Bronchial epithelial cell (primary cell): ENCODE results near the gene AP4E1. TPM values are rescaled to one million over a fixed set of nuclear protein-coding genes. Genes with fewer than 3 reads are reported as not detected.

Experiments
- DNase-seq: peaks from one replicate; pipeline ENCODE4 v3.0.0-alpha.2; 2010; ENCODE audit warnings: low read depth
- FAIRE-seq: peaks from 2 replicates; lab custom pipeline; 2011; peaks lifted over from hg19 to GRCh38; lab: Jason Lieb, UNC
- H3K27me3 ChIP-seq: 2 replicates; pipeline ENCODE4 v1.5.1; 2011; ENCODE audit warnings: low read length; ENCODE audit not compliant: control insufficient read depth, insufficient read depth
- H3K36me3 ChIP-seq: 2 replicates; pipeline ENCODE4 v1.5.1; 2011; ENCODE audit warnings: low read length; ENCODE audit not compliant: control insufficient read depth, insufficient read depth
- H3K4me3 ChIP-seq: 2 replicates; pipeline ENCODE4 v1.5.1; 2011; ENCODE audit warnings: mild to moderate bottlenecking, low read depth, low read length, control low read depth
- CTCF ChIP-seq: IDR thresholded peaks from 2 replicates; pipeline ENCODE4 v1.5.1; 2011; ENCODE audit warnings: mild to moderate bottlenecking, moderate library complexity, low read length, control low read depth, inconsistent platforms; ENCODE audit not compliant: insufficient read depth, severe bottlenecking
- total RNA-seq: library from RNA; depleted of rRNA; stranded (reverse); fragments of >200 nt; gene quantifications from 2 replicates; pipeline ENCODE4 v1.2.1, GENCODE V29; 2014

The AP4E1 gene
- total RNA-seq, 1 donor from 2014 or later: 18.2 TPM

DNA sequence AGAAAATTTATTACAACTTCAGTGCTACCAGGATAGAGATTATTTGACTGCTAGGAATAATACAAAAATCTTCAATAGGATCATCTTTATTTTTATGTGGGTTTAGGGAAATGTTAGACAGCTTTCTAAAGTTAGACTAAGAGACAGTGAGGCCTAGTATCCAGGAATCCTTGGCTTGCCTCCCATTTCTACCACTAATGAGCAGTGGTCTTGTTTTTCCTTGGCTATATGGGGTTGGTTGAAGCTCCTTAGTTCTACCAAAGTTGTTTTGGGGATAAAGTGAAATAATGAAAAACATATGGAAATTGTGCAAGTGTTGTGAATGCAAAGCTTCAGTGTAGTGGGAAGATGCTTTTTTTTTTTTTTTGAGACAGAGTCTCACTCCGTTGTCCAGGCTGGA, 16.8 kb downstream of the AP4E1 start:
- H3K36me3 ChIP-seq: peaks cover 10% of the 10 kb centered on the region
- H3K4me3 ChIP-seq: no peak overlapping the region
- FAIRE-seq (no peak), DNase-seq (no peak)
- no peaks in the 10 kb centered on the region for H3K27me3 ChIP-seq
- TF ChIP-seq CTCF: no peak

DNA sequence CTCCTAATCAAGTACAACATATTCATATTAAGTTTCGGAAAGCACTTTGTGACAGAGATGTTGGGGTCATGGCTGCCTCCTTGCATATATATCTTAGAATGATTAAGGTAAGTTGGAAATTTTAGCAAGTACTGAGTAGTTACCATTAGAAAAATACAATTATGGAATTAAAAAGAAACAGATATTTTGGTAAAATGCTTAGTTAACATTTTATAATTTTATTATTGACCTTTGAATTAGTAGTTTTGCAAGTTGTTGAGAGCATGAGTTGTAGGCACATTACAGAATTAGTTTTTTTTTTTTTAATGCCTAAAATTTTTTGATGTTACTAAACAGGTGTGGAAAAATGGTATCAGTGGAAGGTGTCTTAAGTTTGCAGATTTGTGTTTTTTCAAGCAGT, 20.6 kb downstream of the AP4E1 start:
- no peak for DNase-seq
- Histone ChIP-seq H3K36me3 (peaks cover 7% of the 10 kb centered on the region), H3K27me3 (no peaks in the 10 kb centered on the region), H3K4me3 (no peak overlapping the region)
- TF ChIP-seq CTCF: no peak
- no peak for FAIRE-seq

GRCh38 chr15:50930792-50931191, 22.3 kb downstream of the AP4E1 start:
- H3K27me3 ChIP-seq: no peaks in the 10 kb centered on the region
- DNase-seq (no peak), FAIRE-seq (no peak)
- no peak overlapping the region for H3K4me3 ChIP-seq
- H3K36me3 ChIP-seq: peaks cover 7% of the 10 kb centered on the region
- TF ChIP-seq CTCF: no peak

DNA sequence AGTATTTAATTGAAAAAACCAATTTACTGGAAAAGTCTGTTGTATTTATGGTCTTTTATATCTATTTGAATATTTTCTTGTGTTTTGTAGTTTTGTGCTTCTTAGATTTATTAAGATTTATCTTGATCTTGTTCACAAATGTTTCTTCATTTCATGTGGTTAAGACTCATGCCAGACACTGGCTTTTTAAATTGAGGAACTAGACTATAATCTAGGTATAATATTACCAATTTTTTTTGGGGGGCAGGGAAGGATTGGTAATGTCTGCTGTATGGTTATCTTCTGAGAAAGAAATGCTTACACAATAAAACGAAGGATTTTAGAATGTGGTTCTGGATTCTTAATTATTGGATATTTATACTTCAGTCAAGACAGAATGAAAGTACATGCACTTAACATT, 24.9 kb downstream of the AP4E1 start:
- H3K36me3 ChIP-seq: peaks cover 2% of the 10 kb centered on the region
- FAIRE-seq: no peak

GRCh38 chr15:50938525-50938924, 30.0 kb downstream of the AP4E1 start:
- FAIRE-seq: no peak

More for the DNA sequence above, 24.9 kb downstream of the AP4E1 start:
- DNase-seq: no peak
- no peak for TF ChIP-seq CTCF
- Histone ChIP-seq H3K4me3 (no peak overlapping the region), H3K27me3 (no peaks in the 10 kb centered on the region)

More at GRCh38 chr15:50938525-50938924, 30.0 kb downstream of the AP4E1 start:
- no peaks in the 10 kb centered on the region for H3K36me3 ChIP-seq
- H3K4me3 ChIP-seq: no peak overlapping the region
- no peak for DNase-seq
- TF ChIP-seq CTCF: no peak
- H3K27me3 ChIP-seq: no peaks in the 10 kb centered on the region
